Stimulated activated CD4-positive, alpha-beta T cell treated with anti-CD3 and anti-CD28 coated beads, TNF-alpha, amount 100 ng/mL, for 1 hour (primary cell): ENCODE results near the gene TBX18.

Source experiments
- DNase-seq, 3 donors: peaks; one replicate each; pipeline ENCODE4 v3.0.0-alpha.2; 2020; ENCODE audit warnings: low read depth in 3 of 3, low spot score in 1 of 3

TBX18 gene

DNA sequence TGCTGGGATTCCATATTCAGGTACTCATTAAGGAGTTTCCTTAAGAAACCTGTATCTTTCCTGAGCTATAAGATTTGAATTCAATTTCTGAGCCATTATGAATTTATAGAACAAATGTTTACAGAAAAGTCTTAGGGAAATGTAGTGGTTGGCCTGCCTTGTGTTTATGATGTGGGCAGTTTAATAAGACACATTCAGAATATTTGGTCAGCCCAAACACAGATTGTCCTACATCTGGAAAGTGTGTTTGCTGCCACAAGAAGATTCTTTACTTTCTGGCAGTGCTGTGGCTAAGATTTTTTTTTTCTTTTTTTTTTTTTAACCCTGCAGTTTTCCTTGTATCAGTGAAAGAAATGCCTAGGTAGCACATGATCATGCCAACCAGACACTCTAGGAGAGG lies 15.2 kb downstream of the TBX18 start:
- no peak for DNase-seq

DNA sequence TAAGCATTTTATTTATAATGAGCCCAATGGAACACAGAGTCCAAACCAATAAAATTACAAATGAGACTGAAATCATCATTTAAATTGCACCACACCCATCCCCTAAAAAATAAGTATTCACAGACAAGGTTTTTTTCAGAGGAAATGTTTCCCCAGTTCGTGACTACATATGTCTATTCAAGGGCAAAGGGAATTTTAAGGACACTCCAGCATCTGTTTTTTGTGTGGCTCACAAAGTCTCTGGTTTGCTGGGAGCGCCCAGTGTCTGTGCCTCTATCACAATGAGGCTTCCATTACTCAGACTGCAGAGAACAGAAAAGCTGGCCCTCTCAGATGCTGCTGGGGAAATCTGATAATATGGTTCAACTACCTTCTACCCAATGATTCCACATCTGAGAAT lies 16.0 kb downstream of the TBX18 start:
- DNase-seq: no peak

DNA sequence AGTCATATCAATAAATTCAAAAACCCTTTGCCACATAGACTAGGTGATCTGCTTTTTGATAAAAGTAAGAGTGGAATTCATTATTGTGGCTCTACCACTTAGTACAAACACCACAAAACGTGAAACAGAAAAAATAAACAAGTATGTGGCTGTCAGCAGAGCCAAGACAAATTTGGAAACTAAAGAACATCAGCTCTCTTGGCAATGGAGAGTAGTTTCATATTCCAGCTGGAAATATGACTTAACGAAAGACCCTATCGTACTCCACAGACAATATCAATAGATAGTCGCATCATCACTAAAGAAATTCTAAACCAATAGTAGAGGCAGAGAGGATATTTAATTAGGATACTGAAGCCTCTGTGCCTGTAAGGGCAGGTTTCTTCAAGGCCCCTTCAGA lies 20.8 kb downstream of the TBX18 start:
- no peak for DNase-seq

DNA sequence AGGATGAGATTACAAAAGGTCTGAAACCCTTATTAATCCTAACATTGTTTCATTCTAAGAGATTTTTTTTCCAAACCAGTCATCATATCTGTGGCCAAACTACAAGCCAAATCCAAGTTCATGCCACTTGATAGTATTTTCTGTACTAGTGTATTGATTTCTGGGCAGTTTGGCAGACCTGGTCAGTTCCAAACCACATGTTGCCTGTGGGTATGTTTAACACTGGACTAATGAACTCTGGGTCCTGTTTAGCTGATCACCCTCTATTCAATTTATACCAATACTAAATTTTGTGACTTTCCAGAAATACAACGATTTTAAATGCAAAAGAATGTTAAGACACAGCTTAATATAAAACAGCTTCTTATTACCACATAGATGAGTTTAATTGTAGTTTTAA lies 24.0 kb downstream of the TBX18 start:
- DNase-seq: no peak

DNA sequence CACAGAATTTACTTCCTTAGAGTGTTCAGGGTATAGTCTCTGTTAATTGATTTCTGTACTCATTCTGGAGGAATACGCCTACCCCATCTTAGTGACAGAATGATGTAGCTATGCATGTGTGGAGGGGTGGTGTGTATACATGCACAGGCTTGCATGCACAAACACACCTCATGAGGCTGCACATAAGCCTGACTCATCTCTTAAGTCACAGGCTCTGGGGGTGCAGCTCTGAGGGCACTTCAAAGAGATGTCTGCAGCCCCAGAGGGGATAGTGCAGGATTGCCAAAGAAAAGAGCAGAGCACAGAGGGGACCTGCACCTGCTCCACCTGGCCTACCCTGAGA lies 24.6 kb downstream of the TBX18 start:
- no peak for DNase-seq

DNA sequence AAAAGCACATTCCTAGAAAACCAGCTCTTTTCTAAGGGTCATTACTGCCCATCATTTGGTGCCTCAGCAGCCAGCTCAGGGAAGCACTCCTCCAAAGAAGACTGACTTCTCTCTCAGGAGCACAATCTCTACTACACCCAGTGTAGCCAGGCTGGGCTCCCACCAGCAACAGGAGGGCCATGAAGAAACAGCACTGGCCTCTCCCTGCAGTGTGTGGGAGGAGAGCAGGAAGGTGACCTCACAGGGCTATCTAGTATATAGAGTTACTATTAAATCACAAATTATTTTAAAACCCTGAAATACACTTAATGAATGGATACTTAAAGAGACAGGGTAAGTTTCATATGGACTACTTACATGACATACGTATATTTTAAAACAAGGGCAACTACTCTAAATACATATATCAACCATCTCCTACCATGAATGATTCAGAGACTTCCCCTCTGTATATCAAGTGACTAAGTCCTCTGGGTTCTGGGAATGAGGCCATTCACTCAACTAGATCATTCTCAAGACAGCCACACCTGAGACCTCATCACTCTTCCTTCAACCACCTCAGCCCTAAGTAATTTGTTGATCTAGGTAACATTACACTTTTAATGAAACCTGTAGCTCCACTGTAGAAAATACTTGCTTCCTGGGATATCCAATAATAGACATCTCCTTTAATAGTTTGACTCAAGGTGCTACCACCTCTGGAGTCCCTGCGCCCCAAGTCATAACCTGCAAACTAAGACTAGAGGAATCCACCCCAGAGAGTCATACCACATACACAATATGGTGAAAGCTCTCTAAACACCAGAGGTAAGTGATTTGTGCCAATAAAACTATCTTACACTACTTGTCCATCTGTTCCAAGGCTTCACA lies 25.2 kb downstream of the TBX18 start:
- DNase-seq: no peak

DNA sequence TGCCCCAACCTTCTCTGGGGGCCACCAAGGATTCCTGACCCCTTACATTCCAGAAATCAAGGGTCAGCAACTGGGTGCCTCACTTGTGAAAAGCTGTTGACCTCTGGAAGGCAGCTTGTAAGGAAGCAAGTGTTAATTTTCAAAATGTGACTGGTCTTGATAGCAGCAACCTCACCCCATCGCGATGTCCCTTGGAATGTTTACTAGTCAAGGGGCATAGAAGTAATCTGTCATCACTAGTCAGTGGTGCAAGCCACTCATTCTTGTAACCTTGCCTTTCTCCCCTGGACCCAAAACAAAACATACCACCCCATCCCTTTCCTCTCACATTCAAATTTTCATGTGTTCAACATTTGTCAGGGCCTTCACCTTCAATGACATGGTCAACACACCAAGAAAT lies 30.5 kb downstream of the TBX18 start:
- no peak for DNase-seq

DNA sequence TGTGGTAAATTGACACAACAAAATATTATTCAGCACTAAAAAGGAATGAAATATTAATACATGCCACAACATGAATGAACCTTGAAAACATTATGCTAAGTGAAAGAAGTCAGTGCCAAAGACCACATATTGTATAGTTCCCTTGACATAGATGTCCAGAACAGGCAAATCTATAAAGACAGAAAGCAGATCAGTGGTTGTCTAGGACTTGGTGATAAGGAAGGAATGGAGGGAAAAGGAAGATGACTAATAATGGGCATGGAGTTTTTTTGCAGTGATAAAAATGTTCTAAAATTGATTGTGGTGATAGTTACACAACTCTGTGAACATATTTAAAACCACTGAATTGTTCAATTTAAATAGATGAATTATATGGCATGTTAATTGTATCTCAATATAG lies 32.5 kb downstream of the TBX18 start:
- DNase-seq: no peak

DNA sequence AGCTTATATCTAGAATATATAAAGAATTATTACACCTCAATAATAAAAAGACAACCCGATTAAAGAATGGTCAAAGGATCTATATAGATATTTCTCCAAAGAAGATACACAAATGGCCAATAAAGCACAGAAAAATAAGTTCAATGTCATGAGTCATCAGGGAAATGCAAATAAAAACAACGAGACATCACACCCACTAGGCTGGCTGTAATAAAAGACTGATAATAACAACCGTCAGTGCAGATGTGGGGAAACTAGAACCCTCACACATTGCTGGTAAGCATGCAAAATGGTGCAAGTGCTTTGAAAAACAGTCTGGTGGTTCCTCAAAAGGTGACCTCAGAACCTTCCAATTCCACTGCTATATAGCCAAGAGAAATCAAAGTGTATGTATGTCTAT lies 33.0 kb downstream of the TBX18 start:
- no peak for DNase-seq

DNA sequence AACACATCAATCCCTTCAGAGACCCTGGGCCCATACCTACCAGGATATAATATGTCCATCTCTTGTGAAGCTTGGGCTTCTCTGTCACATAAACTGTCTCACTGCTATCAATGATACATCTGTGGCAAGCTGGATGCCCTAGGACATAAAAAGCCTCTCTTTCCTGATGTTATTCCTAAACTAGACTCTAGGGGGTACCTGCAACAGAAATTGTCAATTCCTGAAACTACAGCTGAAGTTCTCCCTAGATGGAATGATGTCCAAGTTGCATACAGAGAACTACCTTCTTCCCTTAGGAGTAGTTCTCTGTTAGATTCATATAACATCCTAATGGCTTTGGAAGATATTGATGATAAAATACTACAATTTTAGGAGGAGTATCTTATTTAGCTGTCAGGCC lies 35.8 kb downstream of the TBX18 start:
- DNase-seq: no peak

DNA sequence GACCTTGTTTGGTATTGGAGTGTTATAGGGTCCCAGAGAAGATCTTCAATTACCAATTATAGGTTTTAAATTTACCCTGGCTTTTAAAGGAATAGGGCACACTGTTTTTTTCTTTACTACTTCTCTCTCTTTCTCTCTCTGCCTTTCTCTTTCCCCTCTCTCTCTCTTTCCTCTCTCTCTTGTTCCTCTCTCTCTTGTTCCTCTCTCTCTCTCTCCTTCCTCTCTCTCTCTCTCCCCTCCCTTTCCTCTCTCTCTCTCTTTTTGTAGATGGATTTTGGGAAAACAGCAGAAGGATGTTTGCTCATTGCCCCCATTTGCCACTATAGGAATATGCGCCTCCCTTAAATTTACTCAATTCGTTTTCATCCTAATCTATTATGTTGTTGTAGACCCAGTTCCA lies 45.2 kb downstream of the TBX18 start:
- no peak for DNase-seq

DNA sequence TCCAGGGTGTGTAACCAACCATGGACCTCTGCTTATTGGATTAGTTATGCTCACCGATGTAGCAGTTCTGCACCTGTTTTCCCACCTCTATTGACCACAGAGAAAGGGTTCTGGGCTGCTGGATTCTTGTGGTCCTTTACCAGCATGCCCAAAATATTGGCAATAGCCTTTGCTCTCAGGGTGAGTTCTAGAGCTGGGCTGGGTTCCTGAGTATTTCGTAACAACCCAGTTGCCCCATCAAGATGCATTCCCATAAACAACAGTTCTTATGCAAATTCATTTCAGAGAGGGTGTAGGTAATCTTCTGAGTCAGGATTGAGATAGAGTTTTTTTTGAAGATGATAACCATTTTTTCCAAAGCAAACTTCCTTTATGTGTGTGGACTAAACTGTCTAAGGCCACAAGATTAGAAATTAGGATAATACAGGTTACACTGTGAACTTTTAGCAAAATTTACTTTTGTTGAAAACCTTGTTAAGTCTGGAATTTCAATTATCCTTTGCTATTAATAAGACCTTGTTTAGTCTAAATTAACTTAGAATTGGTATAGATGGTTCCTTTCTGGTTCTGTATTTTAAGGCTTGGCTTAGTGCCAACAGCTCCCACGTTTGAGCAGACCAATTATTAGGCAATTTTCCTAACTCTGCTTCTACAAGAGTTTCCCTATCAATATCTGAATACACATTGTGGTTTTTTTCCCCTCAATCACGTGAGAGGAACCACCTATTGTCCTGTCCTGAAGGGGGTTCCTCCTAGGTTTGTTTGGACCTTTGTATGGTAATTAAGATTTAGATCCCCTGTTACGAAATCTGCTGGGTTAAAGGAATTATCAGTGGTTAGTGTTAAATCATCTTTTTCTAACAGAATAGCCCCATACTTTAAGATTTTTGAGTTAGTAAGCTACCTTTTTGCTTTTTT lies 46.1 kb downstream of the TBX18 start:
- no peak for DNase-seq

DNA sequence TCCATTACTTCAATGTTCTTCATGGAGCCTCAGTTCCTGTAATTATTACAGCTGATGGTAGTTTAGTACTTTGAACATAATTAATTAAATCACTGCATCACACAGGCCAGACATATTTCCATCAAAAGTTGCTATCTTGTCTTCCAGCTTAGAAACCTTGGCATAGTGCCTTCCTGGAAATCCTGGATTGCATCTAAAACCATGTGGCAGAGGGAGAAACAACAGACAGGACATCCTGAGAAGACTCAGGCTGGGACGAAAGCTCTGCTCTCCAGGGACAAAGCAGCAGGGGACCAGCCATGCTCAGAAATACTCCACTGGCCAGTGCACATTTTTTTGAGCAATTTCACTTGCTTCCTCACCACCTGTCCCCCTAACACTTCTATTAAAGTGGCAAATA lies 55.3 kb downstream of the TBX18 start:
- DNase-seq: no peak

DNA sequence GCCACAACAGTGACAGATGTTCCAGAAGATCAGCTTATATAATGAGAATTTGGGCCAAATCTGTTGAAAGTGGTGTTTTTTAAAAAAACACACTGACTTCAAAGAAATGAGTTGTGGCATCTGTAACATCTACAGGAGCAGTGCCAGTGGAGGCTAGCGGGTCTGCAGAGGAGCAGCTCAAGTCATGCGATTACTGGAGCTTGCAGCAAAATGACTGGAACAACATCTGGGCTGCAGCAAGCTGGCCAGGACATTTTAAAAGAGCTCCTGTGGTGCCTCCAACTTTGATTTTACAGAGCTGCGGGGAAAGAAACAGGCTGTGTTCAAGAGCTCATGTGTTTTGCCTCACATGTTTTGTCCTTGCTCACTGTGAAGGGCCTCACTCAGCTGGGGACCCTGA lies 57.2 kb downstream of the TBX18 start:
- DNase-seq: no peak

DNA sequence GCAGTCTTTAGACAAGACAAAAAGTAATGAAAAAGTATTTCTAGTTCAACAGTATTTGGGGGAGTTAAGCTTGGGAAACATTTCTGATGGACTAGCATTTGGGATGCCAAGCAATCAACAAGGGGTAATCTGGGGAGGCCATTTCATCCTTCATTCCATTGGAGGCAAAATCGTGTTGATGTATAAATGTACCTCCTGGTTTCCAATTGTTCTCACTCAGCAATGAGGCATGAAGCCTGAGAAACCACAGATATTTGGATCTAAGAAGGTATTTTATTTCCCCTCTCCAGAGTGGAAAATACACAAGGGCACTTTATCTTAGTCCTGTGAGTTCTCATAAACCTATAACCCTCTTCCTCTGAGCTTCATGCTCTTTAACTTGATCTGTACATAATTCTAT lies 68.2 kb downstream of the TBX18 start:
- no peak for DNase-seq

DNA sequence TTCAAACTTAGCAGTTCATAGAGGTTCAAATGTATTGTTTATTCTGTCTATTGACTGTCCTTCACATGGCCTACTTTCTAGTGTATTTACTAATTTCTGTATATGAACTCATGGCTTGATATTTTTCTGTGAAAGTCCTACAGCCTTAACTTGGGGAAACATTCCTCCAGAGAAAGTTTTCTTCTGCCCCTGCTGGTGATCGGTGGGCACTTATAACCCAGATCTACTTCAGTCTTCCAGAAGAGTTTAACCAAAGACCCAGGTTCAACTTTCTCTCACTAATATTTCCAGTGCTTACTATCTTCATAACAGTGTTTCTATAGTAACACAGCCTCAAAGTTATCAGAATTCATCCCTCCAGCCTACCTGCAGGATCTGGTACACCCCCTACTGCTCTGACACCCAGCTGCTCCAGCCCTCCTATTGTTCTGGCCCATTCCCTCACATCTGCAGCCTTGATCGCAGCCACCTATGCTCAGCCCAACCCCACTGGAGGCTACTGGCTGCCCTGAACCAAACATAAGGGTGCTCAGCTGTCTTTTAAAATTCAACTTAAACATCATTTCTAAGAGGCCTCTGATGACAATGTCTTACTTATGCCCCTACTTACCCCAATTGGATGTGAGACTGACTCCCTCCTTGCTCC lies 72.3 kb downstream of the TBX18 start:
- no peak for DNase-seq

DNA sequence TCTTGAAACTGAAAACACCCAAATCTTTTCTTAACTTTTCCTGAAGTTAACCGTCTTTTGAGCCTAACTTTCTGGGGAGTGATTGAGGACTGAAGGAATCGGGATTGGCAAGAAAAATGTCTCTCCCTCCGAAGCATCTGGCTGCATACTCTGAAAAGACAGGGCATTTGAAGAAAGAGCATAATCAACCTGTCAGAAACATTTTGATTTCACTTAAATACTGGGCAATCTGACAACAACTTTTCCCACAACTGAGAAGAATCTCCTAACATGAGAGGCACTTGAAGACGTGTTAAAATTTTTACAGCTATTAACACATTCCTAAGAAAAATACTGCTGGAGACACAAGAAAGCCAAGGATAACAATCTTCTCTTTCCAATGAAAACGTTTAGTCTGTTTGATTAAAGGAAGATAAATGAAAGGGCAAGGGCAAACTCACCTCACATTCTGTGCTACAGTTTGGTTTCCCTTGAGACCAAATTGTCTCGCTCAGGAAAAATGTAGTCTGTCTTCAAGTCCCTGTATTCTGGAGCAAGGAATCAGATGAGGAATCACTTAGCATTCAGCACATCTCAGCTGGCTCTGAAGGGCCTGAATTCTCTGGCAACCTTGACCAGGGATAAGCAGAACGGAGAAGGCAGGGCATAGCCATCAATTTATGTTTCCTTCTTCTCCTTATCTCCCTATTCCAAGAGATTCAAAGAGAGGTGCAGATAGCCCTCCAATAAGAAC lies 76.1 kb downstream of the TBX18 start:
- DNase-seq: no peak

DNA sequence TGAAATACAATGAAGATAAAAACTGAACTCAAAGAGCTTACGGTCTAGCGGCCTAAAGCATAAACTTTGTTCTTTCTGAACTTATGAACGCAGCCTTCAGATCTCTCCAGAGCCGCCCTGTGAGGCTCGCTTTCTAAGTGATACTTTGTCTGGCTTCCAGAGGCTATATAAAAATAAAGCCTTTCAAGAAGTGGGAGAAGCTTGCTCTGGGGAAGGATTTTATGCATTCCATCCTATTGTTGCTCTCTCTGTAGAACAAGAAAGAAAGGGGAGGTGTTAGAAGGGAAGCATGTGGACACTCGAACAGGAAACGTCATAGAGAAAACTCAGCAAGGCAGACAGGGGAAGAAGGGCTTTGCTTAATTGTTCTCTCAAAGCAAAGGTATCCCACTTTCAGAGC lies 77.0 kb downstream of the TBX18 start:
- DNase-seq: no peak

DNA sequence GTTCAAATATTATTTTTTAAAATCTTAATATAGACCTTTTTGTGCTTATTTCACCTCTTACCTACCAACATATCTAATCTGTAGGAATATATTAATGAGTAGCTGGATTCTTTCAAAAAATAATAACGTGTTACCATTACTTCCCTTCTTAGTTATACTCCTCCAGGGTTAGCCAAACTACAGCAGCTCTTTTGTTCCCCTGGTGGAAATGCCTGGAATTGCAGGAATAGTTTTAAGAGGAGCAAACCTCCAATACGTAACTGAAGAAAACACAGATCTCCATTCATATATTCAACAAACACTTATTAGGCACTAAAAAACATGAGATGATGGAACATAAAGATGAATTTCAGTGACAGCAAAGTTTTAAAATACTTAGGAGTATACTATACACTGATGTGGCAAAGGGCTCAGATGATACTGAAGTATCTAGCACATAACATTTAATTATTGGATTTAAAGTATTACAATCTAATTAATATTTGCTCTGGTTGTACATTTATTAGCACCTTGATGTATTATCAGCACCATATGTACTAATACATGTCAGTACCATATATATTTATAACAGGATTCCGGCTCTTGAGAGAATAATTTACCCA lies 78.3 kb downstream of the TBX18 start:
- DNase-seq: no peak

DNA sequence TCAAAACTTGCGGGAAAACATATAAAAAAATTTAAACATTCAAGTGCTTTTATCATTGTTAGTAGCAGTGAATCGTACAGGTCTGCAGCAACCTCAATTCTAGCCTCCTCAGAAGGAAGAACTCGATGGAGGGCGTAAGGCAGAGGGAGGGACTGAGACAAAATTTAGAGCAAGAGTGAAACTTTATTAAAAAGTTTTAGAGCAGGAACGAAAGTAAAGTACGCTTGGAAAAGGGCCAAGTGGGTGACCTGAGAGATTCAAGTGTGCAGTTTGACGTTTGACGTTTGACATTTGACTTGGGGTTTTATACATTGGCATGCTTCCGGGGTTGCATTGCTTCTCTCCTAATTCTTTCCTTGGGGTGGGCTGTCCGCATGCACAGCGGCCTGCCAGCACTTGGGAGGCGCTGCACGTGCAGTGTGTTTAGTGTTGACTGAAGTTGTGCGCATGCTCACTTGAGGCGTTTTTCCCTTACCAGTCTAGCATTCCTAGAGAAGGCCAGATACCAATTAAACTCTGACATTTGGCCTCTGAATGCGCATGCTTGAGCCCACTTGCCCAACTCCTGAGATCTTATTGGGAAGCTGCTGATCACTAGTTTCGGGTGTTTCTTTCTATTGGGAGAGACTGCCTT lies 82.6 kb downstream of the TBX18 start:
- no peak for DNase-seq
